GM11168 (cell line): ENCODE data around the gene CEP20.

ENCODE experiments used
- in situ Hi-C: fragments of 300-500 bp; cut with MboI; formaldehyde crosslinking; loops from one replicate; pipeline ENCODE4 v1.12.0; 2022; ENCODE audit warnings: low sequenced_read_pairs; ENCODE audit not compliant: unreplicated experiment

CEP20 gene

GRCh38 chr16:15899538-15900100 is 11.2 kb upstream of the CEP20 start:
- in situ Hi-C loops, result no loop called here

- in situ Hi-C loops, result no loop called here
Observed at GRCh38 chr16:15898654-15899053, 10.3 kb upstream of the CEP20 start.

- in situ Hi-C loops, result no loop called here
Observed at GRCh38 chr16:15897834-15898254, 9.4 kb upstream of the CEP20 start.

GRCh38 chr16:15897121-15897780 is 8.8 kb upstream of the CEP20 start:
- in situ Hi-C loops, result no loop called here

- in situ Hi-C loops, result no loop called here
Observed at GRCh38 chr16:15894571-15895374, 6.4 kb upstream of the CEP20 start.

- in situ Hi-C loops, result no loop called here
Observed at GRCh38 chr16:15891508-15891907, 3.1 kb upstream of the CEP20 start.

- in situ Hi-C loops, result no loop called here
Observed at GRCh38 chr16:15887283-15887682, 1.1 kb downstream of the CEP20 start.

- in situ Hi-C loops, result no loop called here
Observed at GRCh38 chr16:15886078-15886477, 2.3 kb downstream of the CEP20 start.

GRCh38 chr16:15885560-15886001 is 2.8 kb downstream of the CEP20 start:
- in situ Hi-C loops, result no loop called here

- in situ Hi-C loops, result no loop called here
Observed at GRCh38 chr16:15882563-15882962, 5.8 kb downstream of the CEP20 start.

- in situ Hi-C loops, result no loop called here
Observed at GRCh38 chr16:15881794-15882379, 6.5 kb downstream of the CEP20 start.

GRCh38 chr16:15880434-15881308 is 7.7 kb downstream of the CEP20 start:
- in situ Hi-C loops, result no loop called here

GRCh38 chr16:15879255-15879811 is 9.1 kb downstream of the CEP20 start:
- in situ Hi-C loops, result no loop called here

- in situ Hi-C loops, result no loop called here
Observed at GRCh38 chr16:15876503-15876902, 11.9 kb downstream of the CEP20 start.

GRCh38 chr16:15874745-15875314 is 13.6 kb downstream of the CEP20 start:
- in situ Hi-C loops, result no loop called here

GRCh38 chr16:15873737-15874136 is 14.7 kb downstream of the CEP20 start:
- in situ Hi-C loops, result no loop called here

GRCh38 chr16:15873301-15873700 is 15.1 kb downstream of the CEP20 start:
- in situ Hi-C loops, result no loop called here

GRCh38 chr16:15870011-15870410 is 18.4 kb downstream of the CEP20 start:
- in situ Hi-C loops, result no loop called here

GRCh38 chr16:15866451-15866850 is 22.0 kb downstream of the CEP20 start:
- in situ Hi-C loops, result no loop called here
